ENCODE measurements around the gene TBC1D16.

The TBC1D16 gene

DNA sequence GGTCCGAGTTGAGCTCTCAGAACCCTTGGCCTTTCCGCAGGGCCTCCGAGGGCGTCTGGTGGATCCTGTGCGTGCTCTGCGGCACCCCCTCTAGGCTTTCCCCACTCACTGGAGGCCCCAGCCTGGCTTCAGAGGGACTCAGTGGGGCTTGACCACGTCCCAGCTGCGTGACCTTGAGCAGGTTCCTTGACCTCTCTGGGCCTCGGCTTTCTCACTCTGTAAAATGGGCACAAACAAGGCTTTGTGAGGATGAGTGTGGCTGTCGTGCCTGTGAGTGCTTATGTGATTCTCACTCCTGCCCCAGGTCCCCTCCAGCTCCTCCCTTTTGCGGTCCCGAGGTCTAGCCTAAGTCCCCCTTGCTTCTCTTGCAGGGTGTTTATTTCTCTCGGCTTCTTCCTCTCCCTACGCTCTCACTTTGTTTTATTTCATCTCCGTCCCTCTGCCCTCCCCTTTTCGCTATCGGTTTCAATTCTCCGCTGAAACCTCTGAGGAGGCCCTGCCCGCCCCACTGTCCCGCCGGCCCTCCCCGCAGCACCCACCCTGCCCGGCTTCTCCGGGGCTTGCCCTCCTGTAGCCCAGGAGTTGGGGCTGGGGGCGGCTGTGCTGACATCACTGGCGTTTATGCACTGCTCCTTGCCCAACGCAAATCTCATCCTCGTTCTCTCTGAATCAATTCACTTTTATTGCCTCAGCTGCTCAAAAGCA is 114.1 kb downstream of the TBC1D16 start:
- Histone ChIP-seq H3K4me2 (peak overlapping the region; percentile 97), H4K20me1 (ENCODE audit: insufficient read depth) (no peaks in the 10 kb centered on the region), H3K27me3 (ENCODE audit: insufficient read depth, low read depth) (peaks cover 2% of the 10 kb centered on the region; the same call in 1 of the 2 replicates), H3K27ac (peak overlapping the region; percentile 19; the same call in 1 of the 2 replicates), H3K36me3 (ENCODE audit: insufficient read depth) (no peaks in the 10 kb centered on the region), H3K79me2 (ENCODE audit: insufficient read depth, low read depth) (no peaks in the 10 kb centered on the region), H3K9ac (peak overlapping the region; percentile 45; the same call in 1 of the 2 replicates), H2AFZ (ENCODE audit: low read depth) (peak overlapping the region; percentile 53), H3K4me1 (ENCODE audit: low read depth, poor library complexity, severe bottlenecking) (peaks cover 56% of the 10 kb centered on the region), H3K4me3 (IDR thresholded peaks at IDR 0.05; ENCODE audit: insufficient read depth, low read depth, low read length) (no peak overlapping the region)
- TF ChIP-seq, protein P1, sequence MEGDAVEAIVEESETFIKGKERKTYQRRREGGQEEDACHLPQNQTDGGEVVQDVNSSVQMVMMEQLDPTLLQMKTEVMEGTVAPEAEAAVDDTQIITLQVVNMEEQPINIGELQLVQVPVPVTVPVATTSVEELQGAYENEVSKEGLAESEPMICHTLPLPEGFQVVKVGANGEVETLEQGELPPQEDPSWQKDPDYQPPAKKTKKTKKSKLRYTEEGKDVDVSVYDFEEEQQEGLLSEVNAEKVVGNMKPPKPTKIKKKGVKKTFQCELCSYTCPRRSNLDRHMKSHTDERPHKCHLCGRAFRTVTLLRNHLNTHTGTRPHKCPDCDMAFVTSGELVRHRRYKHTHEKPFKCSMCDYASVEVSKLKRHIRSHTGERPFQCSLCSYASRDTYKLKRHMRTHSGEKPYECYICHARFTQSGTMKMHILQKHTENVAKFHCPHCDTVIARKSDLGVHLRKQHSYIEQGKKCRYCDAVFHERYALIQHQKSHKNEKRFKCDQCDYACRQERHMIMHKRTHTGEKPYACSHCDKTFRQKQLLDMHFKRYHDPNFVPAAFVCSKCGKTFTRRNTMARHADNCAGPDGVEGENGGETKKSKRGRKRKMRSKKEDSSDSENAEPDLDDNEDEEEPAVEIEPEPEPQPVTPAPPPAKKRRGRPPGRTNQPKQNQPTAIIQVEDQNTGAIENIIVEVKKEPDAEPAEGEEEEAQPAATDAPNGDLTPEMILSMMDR (conservative IDR thresholded peaks at IDR 0.05; ENCODE audit: low read depth, low read length) = no peak; the same call in 1 of the 2 replicates

DNA sequence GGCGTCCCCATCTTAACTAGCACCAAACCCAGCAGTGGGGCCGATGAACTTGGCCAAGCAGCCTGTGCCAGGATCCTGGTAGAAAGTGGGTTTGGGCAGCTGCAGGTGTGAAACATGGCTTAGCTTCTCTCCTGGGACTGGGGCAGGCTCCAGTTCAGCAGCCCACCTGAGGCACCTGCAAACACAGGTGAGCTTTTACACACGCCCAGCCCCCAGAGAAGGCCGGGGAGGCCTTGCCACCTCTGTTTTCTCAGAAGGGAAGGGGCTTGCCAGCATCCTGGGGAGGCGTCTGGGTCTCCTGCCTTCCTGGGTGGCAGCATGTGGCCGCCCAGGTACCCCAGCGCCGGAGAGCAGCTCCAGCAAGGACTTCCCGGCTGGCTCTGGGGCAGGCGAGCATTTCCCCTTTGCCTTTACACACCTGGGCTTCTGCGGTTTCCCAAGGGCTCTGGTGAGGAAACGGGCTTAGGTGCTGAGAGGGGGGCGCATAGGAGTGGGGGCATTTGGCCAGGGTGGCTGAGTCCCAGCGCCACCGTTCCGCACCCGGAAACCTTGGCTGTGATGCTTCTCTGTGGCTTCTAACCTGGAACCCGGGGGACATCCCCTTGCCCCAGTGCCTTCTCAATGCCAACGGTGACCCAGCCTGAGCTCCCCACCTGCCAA is 114.8 kb downstream of the TBC1D16 start:
- TF ChIP-seq, protein P1 (conservative IDR thresholded peaks at IDR 0.05; ENCODE audit: low read depth, low read length) = no peak
- Histone ChIP-seq H3K36me3 (ENCODE audit: insufficient read depth) (no peaks in the 10 kb centered on the region), H3K4me2 (peak overlapping the region; percentile 97), H3K9ac (peak overlapping the region; percentile 45; the same call in 1 of the 2 replicates), H3K27ac (peak overlapping the region; percentile 19; the same call in 1 of the 2 replicates), H3K4me1 (ENCODE audit: low read depth, poor library complexity, severe bottlenecking) (peaks cover 56% of the 10 kb centered on the region), H3K27me3 (ENCODE audit: insufficient read depth, low read depth) (peaks cover 7% of the 10 kb centered on the region; the same call in 1 of the 2 replicates), H4K20me1 (ENCODE audit: insufficient read depth) (no peaks in the 10 kb centered on the region), H2AFZ (ENCODE audit: low read depth) (peak overlapping the region; percentile 53; the same call in 1 of the 2 replicates), H3K4me3 (IDR thresholded peaks at IDR 0.05; ENCODE audit: insufficient read depth, low read depth, low read length) (no peak overlapping the region), H3K79me2 (ENCODE audit: insufficient read depth, low read depth) (no peaks in the 10 kb centered on the region)

DNA sequence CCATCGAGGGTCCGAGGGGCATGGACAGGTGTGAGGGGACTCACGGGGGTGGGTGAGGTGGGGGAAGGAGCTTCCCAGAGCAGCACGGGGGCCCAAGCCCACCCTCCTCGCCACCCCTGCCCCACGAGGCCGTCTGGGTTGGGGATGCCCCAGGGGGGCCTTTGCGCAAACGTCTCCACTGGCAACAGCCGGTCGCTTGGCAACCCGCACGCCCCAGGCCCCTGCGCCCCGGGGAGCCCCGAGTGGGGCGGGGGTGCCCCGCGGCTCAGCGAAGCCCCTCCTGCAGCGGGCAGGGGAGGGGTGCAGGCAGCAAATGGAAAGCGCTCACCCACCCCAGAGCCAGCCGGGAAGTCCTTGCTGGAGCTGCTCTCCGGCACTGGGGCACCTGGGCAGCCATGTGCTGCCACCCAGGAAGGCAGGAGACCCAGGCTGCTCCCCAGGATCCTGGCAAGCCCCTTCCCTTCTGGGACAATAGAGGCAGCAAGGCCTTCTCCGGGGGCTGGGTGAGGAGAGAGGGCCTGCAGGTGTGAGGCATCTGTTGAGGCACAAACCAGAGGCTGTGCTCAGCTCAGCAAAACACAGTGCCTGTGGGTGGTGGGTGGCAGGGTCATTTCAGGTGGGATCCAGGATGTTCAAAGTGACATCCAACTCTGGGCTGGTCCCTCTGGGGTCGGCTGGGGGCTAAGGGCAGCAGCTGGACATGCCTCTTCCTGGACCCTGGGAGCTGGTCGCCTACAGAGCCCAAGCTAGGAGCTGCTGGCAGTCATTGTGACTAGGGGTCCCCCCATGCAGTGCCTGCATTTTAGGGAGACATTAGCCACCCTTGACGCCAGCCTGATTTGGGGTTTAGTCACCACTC is 115.6 kb downstream of the TBC1D16 start:
- TF ChIP-seq, protein P1 (conservative IDR thresholded peaks at IDR 0.05; ENCODE audit: low read depth, low read length) = no peak
- Histone ChIP-seq H3K4me1 (ENCODE audit: low read depth, poor library complexity, severe bottlenecking) (peaks cover 56% of the 10 kb centered on the region), H3K79me2 (ENCODE audit: insufficient read depth, low read depth) (no peaks in the 10 kb centered on the region), H3K4me3 (IDR thresholded peaks at IDR 0.05; ENCODE audit: insufficient read depth, low read depth, low read length) (no peak overlapping the region), H3K9ac (no peak overlapping the region; the same call in 1 of the 2 replicates), H3K27me3 (ENCODE audit: insufficient read depth, low read depth) (peaks cover 7% of the 10 kb centered on the region; the same call in 1 of the 2 replicates), H3K4me2 (peak overlapping the region; percentile 97; the same call in 1 of the 2 replicates), H3K36me3 (ENCODE audit: insufficient read depth) (no peaks in the 10 kb centered on the region), H3K27ac (no peak overlapping the region), H2AFZ (ENCODE audit: low read depth) (no peak overlapping the region), H4K20me1 (ENCODE audit: insufficient read depth) (no peaks in the 10 kb centered on the region)

DNA sequence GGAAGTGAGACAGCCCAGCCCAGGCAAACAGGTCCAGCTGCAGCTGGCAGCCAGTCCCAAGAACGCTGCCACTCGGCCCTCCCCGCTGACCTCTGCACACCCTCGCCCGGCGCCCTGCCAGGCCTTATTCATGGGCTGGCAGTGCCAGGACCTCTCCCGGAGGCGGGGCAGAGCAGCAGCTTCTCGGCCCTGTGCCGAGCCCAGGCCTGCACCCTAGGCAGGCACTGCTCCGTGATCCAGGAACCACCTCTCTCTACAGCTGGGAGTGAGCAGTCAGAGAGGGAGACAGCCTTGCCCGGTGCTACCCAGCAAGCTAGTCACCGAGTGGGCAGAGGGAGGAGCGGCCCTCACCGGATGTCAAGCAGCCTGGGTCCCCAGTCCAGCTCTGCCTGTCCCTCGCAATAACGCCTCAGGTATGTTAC is 116.5 kb downstream of the TBC1D16 start:
- no peak overlapping the region for H2AFZ ChIP-seq (ENCODE audit: low read depth)
- H3K4me1 ChIP-seq (ENCODE audit: low read depth, poor library complexity, severe bottlenecking) = peaks cover 56% of the 10 kb centered on the region
- no peaks in the 10 kb centered on the region for H3K79me2 ChIP-seq (ENCODE audit: insufficient read depth, low read depth)
- H3K27me3 ChIP-seq (ENCODE audit: insufficient read depth, low read depth) = peaks cover 7% of the 10 kb centered on the region; the same call in 1 of the 2 replicates
- H3K4me3 ChIP-seq (IDR thresholded peaks at IDR 0.05; ENCODE audit: insufficient read depth, low read depth, low read length) = no peak overlapping the region
- H3K9ac ChIP-seq = no peak overlapping the region
- no peak overlapping the region for H3K27ac ChIP-seq
- no peaks in the 10 kb centered on the region for H3K36me3 ChIP-seq (ENCODE audit: insufficient read depth)
- no peaks in the 10 kb centered on the region for H4K20me1 ChIP-seq (ENCODE audit: insufficient read depth)
- H3K4me2 ChIP-seq = peak overlapping the region; percentile 2; the same call in 1 of the 2 replicates
- TF ChIP-seq, protein P1 (conservative IDR thresholded peaks at IDR 0.05; ENCODE audit: low read depth, low read length) = no peak

Measured in KMS-11 (cell line).